NCI-H510A treated with DMSO at 0.1 percent for 48 hours (cell line): ENCODE results near the gene USP1.

Experiments
- DNase-seq: peaks from one replicate; lab custom pipeline; 2025; lab: John Stamatoyannopoulos, UW

The USP1 gene

DNA sequence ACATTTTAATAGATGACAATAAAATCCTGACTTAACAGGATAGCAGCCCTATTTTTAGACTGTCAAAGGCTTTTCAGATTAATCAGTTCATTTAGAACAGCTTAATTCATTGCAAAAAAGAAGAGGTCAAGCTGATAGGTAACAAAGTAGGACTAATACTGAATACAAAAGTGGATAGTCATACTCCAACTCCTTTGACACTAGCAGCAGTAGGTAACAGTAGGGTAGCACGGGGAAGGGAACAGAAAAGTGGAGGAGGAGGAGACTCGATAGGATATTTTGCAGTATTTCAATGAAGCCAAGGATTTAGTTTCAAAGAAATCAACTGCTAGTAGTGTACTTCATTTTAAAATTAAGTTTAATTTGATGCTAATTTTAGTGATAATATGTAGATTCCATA is 51.1 kb downstream of the USP1 start:
- no peak for DNase-seq

DNA sequence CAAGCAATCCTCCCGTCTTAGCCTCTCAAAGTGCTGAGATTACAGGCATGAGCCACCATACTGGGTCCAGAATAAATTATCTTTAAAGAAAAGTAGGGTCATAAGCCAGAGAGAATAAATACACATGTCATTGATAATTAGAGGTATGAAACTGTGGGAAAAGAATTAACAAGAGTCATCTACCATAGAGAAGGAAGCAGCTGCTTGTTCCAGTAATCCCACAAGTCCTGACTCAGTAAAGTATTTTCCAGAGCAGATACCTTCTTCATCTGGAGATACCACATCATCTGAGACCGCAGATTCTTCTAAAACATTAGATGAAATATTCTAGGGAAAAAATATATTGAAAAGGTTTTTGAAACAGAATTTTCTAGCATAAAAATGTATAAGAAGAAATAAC is 55.7 kb downstream of the USP1 start:
- DNase-seq: no peak

DNA sequence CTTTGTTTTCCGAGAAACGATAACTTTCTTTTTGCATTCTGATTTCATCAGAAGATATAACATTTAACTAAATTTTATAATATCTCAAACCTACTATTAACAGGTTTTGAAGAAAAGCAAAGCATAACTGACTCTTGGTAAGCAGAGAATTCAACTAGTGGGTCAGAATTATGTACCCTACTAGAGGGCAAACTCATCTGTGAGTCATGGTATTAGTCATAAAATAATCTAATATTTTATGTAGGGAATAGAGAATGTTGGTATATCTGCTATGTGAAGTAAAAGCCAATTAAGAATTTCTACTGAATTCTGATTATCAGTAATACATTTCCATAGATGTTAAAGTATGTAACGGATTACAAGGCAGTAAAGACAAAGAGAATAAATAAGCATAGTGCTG is 56.8 kb downstream of the USP1 start:
- DNase-seq: no peak

DNA sequence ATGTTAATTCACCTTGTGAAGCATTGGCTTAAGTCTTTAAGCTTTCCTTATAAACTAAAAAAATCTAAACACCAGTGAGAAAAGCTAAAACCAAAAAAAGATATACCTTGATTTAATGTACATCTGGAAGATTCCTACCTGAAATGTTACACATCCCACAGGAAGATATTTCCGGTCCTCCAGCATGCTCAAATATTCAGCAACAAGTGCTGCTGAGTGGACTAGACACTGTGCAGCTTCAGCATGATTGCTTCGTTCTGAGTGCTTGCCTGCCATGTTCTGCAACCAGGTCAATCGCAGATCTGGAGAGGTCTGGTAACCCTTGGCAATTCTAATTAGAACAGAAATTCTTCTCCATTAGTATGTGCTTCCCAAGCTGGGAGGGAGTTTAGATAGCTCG is 57.3 kb downstream of the USP1 start:
- DNase-seq: no peak

DNA sequence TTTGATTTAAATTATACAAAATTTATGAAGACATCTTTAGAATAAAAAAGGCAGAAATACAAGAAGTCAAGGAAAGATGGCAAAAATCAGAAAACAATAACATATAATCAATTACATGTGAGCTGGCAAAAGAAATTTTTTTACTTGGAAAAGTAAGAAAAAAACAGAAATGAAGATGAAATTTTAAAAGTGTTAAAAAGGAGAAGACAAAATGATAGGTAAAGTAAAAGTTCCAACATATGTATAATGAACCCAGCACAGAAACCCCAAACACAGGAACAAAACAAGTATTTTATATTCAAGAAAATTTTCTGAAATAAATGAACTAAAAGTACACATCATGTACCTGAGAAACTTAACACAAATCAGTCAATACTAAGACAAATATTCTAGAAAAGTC is 63.4 kb downstream of the USP1 start:
- no peak for DNase-seq
